Astrocyte (in vitro differentiated cells and primary cell): Measurements from ENCODE around the gene CYB561D1. TPM values are rescaled to one million over a fixed set of nuclear protein-coding genes. Genes with fewer than 3 reads are reported as not detected.

ENCODE experiments used
- DNase-seq: peaks from one replicate; pipeline ENCODE4 v3.0.0-alpha.2; 2010; ENCODE audit warnings: low read depth
- FAIRE-seq: peaks from 2 replicates; lab custom pipeline; 2011; peaks lifted over from hg19 to GRCh38; lab: Jason Lieb, UNC
- H2AFZ ChIP-seq: 2 replicates; pipeline ENCODE4 v1.6.0; 2012; ENCODE audit warnings: low read depth, low read length, inconsistent platforms
- H3K27ac ChIP-seq: 2 replicates; pipeline ENCODE4 v1.5.1; 2011; ENCODE audit warnings: low read depth, low read length, inconsistent platforms
- H3K27me3 ChIP-seq: 2 replicates; pipeline ENCODE4 v1.6.0; 2011; ENCODE audit warnings: low read length, inconsistent platforms; ENCODE audit not compliant: insufficient read depth
- H3K36me3 ChIP-seq: 2 replicates; pipeline ENCODE4 v1.5.1; 2011; ENCODE audit warnings: low read length, inconsistent platforms; ENCODE audit not compliant: insufficient read depth
- H3K4me1 ChIP-seq: 2 replicates; pipeline ENCODE4 v1.5.1; 2011; ENCODE audit warnings: low read length, inconsistent platforms; ENCODE audit not compliant: insufficient read depth
- H3K4me2 ChIP-seq: 2 replicates; pipeline ENCODE4 v1.6.0; 2012; ENCODE audit warnings: low read length, inconsistent platforms
- H3K4me3 ChIP-seq: 2 replicates; pipeline ENCODE4 v1.5.1; 2011; ENCODE audit warnings: low read depth, mild to moderate bottlenecking, low read length, inconsistent platforms; ENCODE audit not compliant: insufficient read depth
- H3K79me2 ChIP-seq: 2 replicates; pipeline ENCODE4 v1.6.0; 2012; ENCODE audit warnings: mild to moderate bottlenecking, low read length, inconsistent platforms; ENCODE audit not compliant: insufficient read depth
- H3K9ac ChIP-seq: 2 replicates; pipeline ENCODE4 v1.6.0; 2012; ENCODE audit warnings: mild to moderate bottlenecking, low read length, inconsistent platforms
- H3K9me3 ChIP-seq: 2 replicates; pipeline ENCODE4 v1.5.1; 2012; ENCODE audit warnings: low read depth, mild to moderate bottlenecking, low read length, inconsistent platforms; ENCODE audit not compliant: insufficient read depth
- H4K20me1 ChIP-seq: 2 replicates; pipeline ENCODE4 v1.6.0; 2012; ENCODE audit warnings: low read length, inconsistent platforms; ENCODE audit not compliant: insufficient read depth
- H3K27ac Mint-ChIP-seq: one replicate; pipeline ENCODE4 v1.8.0; 2021; ENCODE audit warnings: mild to moderate bottlenecking, mixed read lengths; ENCODE audit not compliant: unreplicated experiment
- H3K27me3 Mint-ChIP-seq: one replicate; pipeline ENCODE4 v1.8.0; 2021; ENCODE audit warnings: low read depth, mixed read lengths; ENCODE audit not compliant: unreplicated experiment
- H3K36me3 Mint-ChIP-seq: one replicate; pipeline ENCODE4 v1.8.0; 2021; ENCODE audit warnings: low read depth, mixed read lengths; ENCODE audit not compliant: unreplicated experiment
- H3K4me1 Mint-ChIP-seq: one replicate; pipeline ENCODE4 v1.8.0; 2021; ENCODE audit warnings: low read depth, mixed read lengths; ENCODE audit not compliant: unreplicated experiment
- H3K4me3 Mint-ChIP-seq: one replicate; pipeline ENCODE4 v1.8.0; 2021; ENCODE audit warnings: mild to moderate bottlenecking, moderate library complexity, mixed read lengths; ENCODE audit not compliant: unreplicated experiment
- H3K9me3 Mint-ChIP-seq: one replicate; pipeline ENCODE4 v1.8.0; 2021; ENCODE audit warnings: mild to moderate bottlenecking, mixed read lengths; ENCODE audit not compliant: unreplicated experiment
- EZH2 ChIP-seq: IDR thresholded peaks from 2 replicates; pipeline ENCODE4 v1.6.1; 2012; ENCODE audit warnings: mild to moderate bottlenecking, low read length, inconsistent platforms; ENCODE audit not compliant: insufficient read depth
- total RNA-seq: library from RNA; stranded (reverse); gene quantifications from 2 replicates; pipeline ENCODE4 v1.2.1, GENCODE V29; 2021
- TF ChIP-seq, protein P1 (sequence below): IDR thresholded peaks from 2 replicates; pipeline ENCODE4 v1.5.1; 2011; ENCODE audit warnings: low read depth, mild to moderate bottlenecking, inconsistent platforms, low read length, moderate library complexity; ENCODE audit not compliant: insufficient read depth

Gene CYB561D1
- total RNA-seq, 1 donor from 2014 or later, result 9.4 TPM

GRCh38 chr1:109521002-109521951, 27.4 kb downstream of the CYB561D1 start:
- Histone ChIP-seq H3K79me2 (no peaks in the 10 kb centered on the region), H3K27ac (no peak overlapping the region), H3K4me2 (no peak overlapping the region), H3K9me3 (no peaks in the 10 kb centered on the region), H3K4me3 (no peak overlapping the region), H3K9ac (no peak overlapping the region), H2AFZ (no peak overlapping the region), H3K36me3 (no peaks in the 10 kb centered on the region), H4K20me1 (no peaks in the 10 kb centered on the region), H3K4me1 (no peaks in the 10 kb centered on the region), H3K27me3 (peaks cover 31% of the 10 kb centered on the region)
- DNase-seq (no peak), FAIRE-seq (no peak)
- Mint-ChIP-seq H3K9me3 (peaks cover 2% of the 10 kb centered on the region), H3K36me3 (no peaks in the 10 kb centered on the region), H3K27ac (no peak overlapping the region), H3K4me1 (peaks cover 7% of the 10 kb centered on the region), H3K4me3 (no peak overlapping the region), H3K27me3 (peaks cover 13% of the 10 kb centered on the region)
- TF ChIP-seq, protein P1, sequence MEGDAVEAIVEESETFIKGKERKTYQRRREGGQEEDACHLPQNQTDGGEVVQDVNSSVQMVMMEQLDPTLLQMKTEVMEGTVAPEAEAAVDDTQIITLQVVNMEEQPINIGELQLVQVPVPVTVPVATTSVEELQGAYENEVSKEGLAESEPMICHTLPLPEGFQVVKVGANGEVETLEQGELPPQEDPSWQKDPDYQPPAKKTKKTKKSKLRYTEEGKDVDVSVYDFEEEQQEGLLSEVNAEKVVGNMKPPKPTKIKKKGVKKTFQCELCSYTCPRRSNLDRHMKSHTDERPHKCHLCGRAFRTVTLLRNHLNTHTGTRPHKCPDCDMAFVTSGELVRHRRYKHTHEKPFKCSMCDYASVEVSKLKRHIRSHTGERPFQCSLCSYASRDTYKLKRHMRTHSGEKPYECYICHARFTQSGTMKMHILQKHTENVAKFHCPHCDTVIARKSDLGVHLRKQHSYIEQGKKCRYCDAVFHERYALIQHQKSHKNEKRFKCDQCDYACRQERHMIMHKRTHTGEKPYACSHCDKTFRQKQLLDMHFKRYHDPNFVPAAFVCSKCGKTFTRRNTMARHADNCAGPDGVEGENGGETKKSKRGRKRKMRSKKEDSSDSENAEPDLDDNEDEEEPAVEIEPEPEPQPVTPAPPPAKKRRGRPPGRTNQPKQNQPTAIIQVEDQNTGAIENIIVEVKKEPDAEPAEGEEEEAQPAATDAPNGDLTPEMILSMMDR, result no peak
- TF ChIP-seq EZH2, result no peak

- peaks cover 20% of the 10 kb centered on the region for H3K27me3 Mint-ChIP-seq
- Histone ChIP-seq H3K27me3 (peaks cover 31% of the 10 kb centered on the region), H3K4me2 (no peak overlapping the region), H3K9me3 (no peaks in the 10 kb centered on the region), H4K20me1 (no peaks in the 10 kb centered on the region), H3K79me2 (no peaks in the 10 kb centered on the region), H3K4me1 (no peaks in the 10 kb centered on the region), H3K4me3 (no peak overlapping the region), H3K36me3 (no peaks in the 10 kb centered on the region), H3K9ac (no peak overlapping the region), H3K27ac (no peak overlapping the region), H2AFZ (no peak overlapping the region)
- peaks cover 7% of the 10 kb centered on the region for H3K4me1 Mint-ChIP-seq
- DNase-seq, result no peak
- H3K36me3 Mint-ChIP-seq, result no peaks in the 10 kb centered on the region
- no peaks in the 10 kb centered on the region for H3K9me3 Mint-ChIP-seq
- TF ChIP-seq, protein P1, result no peak
- TF ChIP-seq EZH2, result no peak
- H3K27ac Mint-ChIP-seq, result no peak overlapping the region
- no peak for FAIRE-seq
- no peak overlapping the region for H3K4me3 Mint-ChIP-seq
Observed at GRCh38 chr1:109522026-109522425, 28.1 kb downstream of the CYB561D1 start.

GRCh38 chr1:109523706-109524105, 29.8 kb downstream of the CYB561D1 start:
- H3K36me3 ChIP-seq, result no peaks in the 10 kb centered on the region
- no peaks in the 10 kb centered on the region for H3K9me3 Mint-ChIP-seq
- TF ChIP-seq, protein P1, result no peak
- no peak for TF ChIP-seq EZH2
- no peak overlapping the region for H3K27ac ChIP-seq
- peaks cover 30% of the 10 kb centered on the region for H3K27me3 Mint-ChIP-seq
- no peaks in the 10 kb centered on the region for H4K20me1 ChIP-seq
- H3K36me3 Mint-ChIP-seq, result no peaks in the 10 kb centered on the region
- H3K9me3 ChIP-seq, result no peaks in the 10 kb centered on the region
- H3K4me3 ChIP-seq, result no peak overlapping the region
- no peaks in the 10 kb centered on the region for H3K79me2 ChIP-seq
- DNase-seq, result peak; percentile 66
- H3K9ac ChIP-seq, result no peak overlapping the region
- no peaks in the 10 kb centered on the region for H3K4me1 ChIP-seq
- H2AFZ ChIP-seq, result no peak overlapping the region
- H3K27me3 ChIP-seq, result peaks cover 36% of the 10 kb centered on the region
- no peak overlapping the region for H3K4me3 Mint-ChIP-seq
- no peak for FAIRE-seq
- peaks cover 4% of the 10 kb centered on the region for H3K4me1 Mint-ChIP-seq
- H3K4me2 ChIP-seq, result no peak overlapping the region
- no peak overlapping the region for H3K27ac Mint-ChIP-seq
